ENCODE results near the gene EIF4B.
A peak's percentile ranks its signal among the peaks of the same experiment; 100 is the strongest.

The EIF4B gene

GRCh38 chr12:53059434-53060063 lies 53.3 kb downstream of the EIF4B start:
- no peak for DNase-seq (ENCODE audit: low read depth)

DNA sequence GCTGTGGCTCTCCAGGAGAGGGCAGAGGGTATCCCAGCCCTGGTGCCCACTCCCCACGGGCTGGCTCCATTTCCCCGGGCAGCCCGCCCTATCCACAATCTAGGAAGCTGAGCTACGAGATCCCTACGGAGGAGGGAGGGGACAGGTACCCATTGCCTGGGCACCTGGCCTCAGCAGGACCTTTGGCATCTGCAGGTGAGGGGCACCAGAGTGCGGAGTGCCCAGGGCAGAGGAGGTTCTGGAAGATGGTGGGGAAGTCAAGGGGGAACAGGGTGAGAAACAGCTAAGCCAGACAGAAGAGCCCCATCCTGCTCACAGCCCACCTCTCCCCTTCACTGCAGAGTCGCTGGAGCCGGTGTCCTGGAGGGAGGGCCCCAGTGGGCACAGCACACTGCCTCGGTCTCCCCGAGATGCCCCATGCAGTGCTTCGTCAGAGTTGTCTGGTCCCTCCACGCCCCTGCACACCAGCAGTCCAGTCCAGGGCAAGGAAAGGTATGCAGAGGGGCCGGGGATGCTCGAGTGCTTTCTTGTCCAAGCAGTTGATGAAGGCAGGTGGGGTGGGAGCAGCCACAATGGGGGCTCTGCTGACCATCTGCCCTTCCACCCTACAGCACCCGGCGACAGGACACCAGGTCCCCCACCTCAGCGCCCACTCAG lies 53.9 kb downstream of the EIF4B start:
- no peak for DNase-seq (ENCODE audit: low read depth)

DNA sequence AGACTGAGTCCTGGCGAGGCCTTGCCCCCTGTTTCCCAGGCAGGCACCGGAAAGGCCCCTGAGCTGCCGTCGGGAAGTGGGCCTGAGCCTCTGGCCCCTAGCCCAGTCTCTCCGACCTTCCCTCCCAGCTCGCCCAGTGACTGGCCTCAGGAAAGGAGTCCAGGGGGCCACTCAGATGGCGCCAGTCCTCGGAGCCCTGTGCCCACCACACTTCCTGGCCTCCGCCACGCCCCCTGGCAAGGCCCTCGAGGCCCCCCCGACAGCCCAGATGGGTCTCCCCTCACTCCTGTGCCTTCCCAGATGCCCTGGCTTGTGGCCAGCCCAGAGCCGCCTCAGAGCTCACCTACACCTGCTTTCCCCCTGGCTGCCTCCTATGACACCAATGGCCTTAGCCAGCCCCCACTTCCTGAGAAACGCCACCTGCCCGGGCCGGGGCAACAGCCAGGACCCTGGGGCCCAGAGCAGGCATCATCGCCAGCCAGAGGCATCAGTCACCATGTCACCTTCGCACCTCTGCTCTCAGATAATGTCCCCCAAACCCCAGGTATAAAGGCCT lies 54.5 kb downstream of the EIF4B start:
- no peak for DNase-seq (ENCODE audit: low read depth)

- DNase-seq (ENCODE audit: low read depth): no peak
Observed at GRCh38 chr12:53061404-53062010, 55.3 kb downstream of the EIF4B start.

- no peak for DNase-seq (ENCODE audit: low read depth)
Observed at GRCh38 chr12:53062011-53062961, 56.0 kb downstream of the EIF4B start.

DNA sequence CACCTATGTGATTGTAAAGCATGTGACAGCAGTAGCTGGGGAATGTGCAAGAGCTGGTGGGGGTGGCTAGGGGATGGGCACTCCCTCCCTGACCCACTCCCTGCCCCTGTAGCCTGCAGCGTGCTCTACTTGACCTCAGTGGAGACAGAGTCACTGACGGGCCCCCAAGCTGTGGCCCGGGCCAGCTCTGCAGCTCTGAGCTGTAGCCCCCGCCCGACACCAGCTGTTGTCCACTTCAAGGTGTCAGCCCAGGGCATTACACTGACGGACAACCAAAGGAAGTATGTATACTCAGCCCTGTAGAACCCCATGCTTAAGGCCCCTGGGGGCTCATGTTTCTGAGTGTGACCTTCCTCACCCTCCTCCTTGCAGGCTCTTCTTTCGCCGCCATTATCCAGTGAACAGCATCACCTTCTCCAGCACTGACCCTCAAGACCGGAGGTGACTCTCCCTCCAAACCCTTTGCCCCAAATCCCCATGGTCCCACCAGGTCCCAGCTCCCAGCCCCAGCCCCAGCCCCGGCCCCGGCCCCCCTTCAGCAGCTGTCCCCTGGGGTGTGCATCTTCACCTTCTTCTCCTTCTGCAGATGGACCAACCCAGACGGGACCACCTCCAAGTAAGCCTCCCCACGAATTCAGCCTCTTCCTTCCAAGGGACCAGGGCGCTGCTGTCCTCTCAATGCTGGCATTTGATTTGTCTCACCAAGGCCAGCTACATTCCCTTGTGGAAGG lies 56.9 kb downstream of the EIF4B start:
- DNase-seq (ENCODE audit: low read depth): no peak

DNA sequence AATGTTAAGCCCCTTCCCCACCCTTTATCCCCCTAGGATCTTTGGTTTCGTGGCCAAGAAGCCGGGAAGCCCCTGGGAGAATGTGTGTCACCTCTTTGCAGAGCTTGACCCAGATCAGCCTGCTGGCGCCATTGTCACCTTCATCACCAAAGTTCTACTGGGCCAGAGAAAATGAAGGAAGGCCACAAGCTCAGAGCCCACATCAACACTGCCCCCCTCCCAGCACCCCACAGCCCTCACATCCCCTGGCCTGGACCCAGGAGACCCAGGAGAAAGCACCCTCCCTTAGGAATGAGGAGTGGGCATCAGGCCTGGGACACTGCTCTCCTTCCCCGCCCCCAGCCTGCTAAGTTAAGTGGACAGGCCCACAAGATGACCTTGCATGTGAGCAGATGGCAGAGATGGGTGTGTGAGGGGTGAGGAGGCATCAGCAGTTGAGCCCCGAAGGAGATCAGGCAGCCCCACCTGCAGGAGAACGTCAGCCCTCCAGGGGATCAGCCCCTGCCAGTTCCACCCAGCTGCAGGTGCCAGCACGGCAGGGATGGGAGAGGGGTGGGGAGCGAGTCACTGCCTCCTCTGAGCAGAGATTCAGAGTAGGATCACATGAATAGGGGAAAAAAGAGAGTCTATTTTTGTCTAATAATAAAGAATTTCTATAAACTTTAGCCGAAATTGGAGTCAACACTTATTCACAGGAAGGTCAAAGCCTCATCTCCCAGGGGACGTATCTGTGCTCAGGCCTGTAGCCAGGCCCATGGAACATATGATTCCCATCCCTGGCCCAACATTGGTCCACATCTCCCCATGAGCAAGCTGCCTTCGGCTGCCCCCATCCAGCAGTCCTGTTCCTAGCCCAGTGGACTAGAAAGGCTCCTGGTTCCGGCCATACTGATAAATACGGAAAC lies 57.7 kb downstream of the EIF4B start:
- DNase-seq (ENCODE audit: low read depth): no peak

GRCh38 chr12:53064613-53065436 lies 58.6 kb downstream of the EIF4B start:
- no peak for DNase-seq (ENCODE audit: low read depth)

GRCh38 chr12:53065470-53065869 lies 59.2 kb downstream of the EIF4B start:
- no peak for DNase-seq (ENCODE audit: low read depth)

GRCh38 chr12:53065975-53066931 lies 60.0 kb downstream of the EIF4B start:
- peak; percentile 52 for DNase-seq (ENCODE audit: low read depth)

- DNase-seq (ENCODE audit: low read depth): no peak
Observed at GRCh38 chr12:53067074-53067992, 61.1 kb downstream of the EIF4B start.

GRCh38 chr12:53067993-53068770 lies 61.9 kb downstream of the EIF4B start:
- no peak for DNase-seq (ENCODE audit: low read depth)

- DNase-seq (ENCODE audit: low read depth): no peak
Observed at GRCh38 chr12:53068811-53069585, 62.7 kb downstream of the EIF4B start.

DNA sequence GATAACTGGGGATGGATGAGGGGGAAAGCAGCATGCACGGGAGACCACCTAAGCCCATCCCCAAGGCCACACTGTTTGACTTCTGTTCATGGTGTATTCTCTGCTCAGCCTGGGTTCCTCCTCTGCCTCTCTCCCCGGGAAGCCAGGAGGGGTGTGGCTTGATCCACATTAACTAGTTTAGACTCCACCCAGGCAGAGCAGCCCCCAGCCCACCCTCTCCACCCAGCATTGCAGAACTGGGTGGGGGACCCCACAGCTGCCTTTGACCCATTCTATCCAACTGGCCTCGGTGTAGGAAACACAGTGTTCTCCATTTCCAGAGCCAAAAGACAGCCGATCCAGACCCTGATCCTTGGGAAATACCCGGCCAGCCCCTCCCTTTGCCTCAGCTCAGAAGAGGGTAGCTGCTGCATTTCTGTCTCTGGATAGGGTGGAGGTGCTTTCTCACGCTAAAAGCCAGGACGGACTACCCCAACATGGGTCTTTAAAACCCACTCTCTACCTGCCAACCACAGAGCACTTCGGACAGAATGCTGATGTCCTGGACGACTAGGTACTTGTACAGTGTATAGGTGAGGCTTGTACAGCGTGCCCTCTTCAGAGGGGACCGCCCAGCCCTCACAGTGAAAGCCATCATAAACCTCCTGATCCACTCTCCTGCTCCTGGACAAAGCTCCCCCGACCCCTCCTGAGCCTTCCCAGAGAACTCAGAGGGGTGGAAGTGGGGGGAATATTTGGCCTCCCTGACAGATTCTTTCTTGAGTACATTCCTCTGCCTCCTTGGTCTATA lies 63.6 kb downstream of the EIF4B start:
- no peak for DNase-seq (ENCODE audit: low read depth)

Data from stimulated activated CD8-positive, alpha-beta memory T cell treated with anti-CD3 and anti-CD28 coated beads, Interleukin-15, amount 100 ng/mL, for 24 hours (primary cell).